CD14-positive monocyte (primary cell): ENCODE data around the gene SLIT1. TPM values are rescaled to one million over a fixed set of nuclear protein-coding genes. Genes with fewer than 3 reads are reported as not detected.
A peak's percentile ranks its signal among the peaks of the same experiment; 100 is the strongest.

Experiments
- DNase-seq, 3 donors: peaks; one replicate each; pipeline ENCODE4 v3.0.0-alpha.2; 2011 to 2022
- H2AFZ ChIP-seq: 2 replicates; pipeline ENCODE4 v1.6.0; 2012; ENCODE audit warnings: mild to moderate bottlenecking, low read depth, low read length, inconsistent platforms; ENCODE audit not compliant: insufficient read depth, poor library complexity, severe bottlenecking
- H3K27ac ChIP-seq, 2 donors: 1 replicate in 1 of 2; 2 replicates in 1 of 2; pipeline ENCODE4 v1.5.1; 2012 to 2013; ENCODE audit warnings: low read length in 2 of 2, control low read depth in 1 of 2, inconsistent platforms in 1 of 2, low read depth in 1 of 2, mild to moderate bottlenecking in 1 of 2
- H3K27me3 ChIP-seq, 2 donors: one replicate each; pipeline versions ENCODE4 v1.6.0 to v1.6.1; 2011 to 2013; ENCODE audit warnings: low read length in 2 of 2; ENCODE audit not compliant: control insufficient read depth in 2 of 2, insufficient read depth in 2 of 2
- H3K36me3 ChIP-seq, 2 donors: replicated peaks in 1 of 2; 1 replicate in 1 of 2; 2 replicates in 1 of 2; pipeline versions ENCODE4 v1.5.1 to v1.6.1; 2012 to 2013; ENCODE audit warnings: low read length in 2 of 2, control low read depth in 1 of 2, inconsistent platforms in 1 of 2, mild to moderate bottlenecking in 1 of 2; ENCODE audit not compliant: insufficient read depth in 2 of 2, control insufficient read depth in 1 of 2
- H3K4me1 ChIP-seq, 2 donors: 1 replicate in 1 of 2; 2 replicates in 1 of 2; pipeline versions ENCODE4 v1.5.1 to v1.6.1; 2012 to 2013; ENCODE audit warnings: low read length in 2 of 2, control low read depth in 1 of 2, inconsistent platforms in 1 of 2, mild to moderate bottlenecking in 1 of 2, moderate library complexity in 1 of 2; ENCODE audit not compliant: insufficient read depth in 2 of 2, control insufficient read depth in 1 of 2
- H3K4me2 ChIP-seq: replicated peaks from 2 replicates; pipeline ENCODE3; 2012; ENCODE audit warnings: low read length, moderate library complexity, mild to moderate bottlenecking; ENCODE audit not compliant: poor library complexity, severe bottlenecking; ENCODE audit errors: extremely low read depth
- H3K4me3 ChIP-seq, 3 experiments: fragments of 200-600 bp in 1 of 3; sonication (generic) in 1 of 3; replicated peaks in 1 of 3; 1 replicate in 2 of 3; 2 replicates in 1 of 3; pipeline ENCODE4 v1.5.1; 2011 to 2013; ENCODE audit warnings: low read length in 3 of 3, mild to moderate bottlenecking in 3 of 3, control low read depth in 2 of 3, low read depth in 2 of 3, inconsistent platforms in 1 of 3, moderate library complexity in 1 of 3
- H3K79me2 ChIP-seq: 2 replicates; pipeline ENCODE4 v1.6.0; 2012; ENCODE audit warnings: mild to moderate bottlenecking, control low read depth, inconsistent platforms, low read length, moderate library complexity; ENCODE audit not compliant: insufficient read depth
- H3K9ac ChIP-seq: 2 replicates; pipeline ENCODE4 v1.6.0; 2017; ENCODE audit warnings: low read length, mild to moderate bottlenecking; ENCODE audit not compliant: insufficient read depth, poor library complexity, severe bottlenecking
- H3K9me3 ChIP-seq, 2 donors: replicated peaks in 1 of 2; 1 replicate in 1 of 2; 2 replicates in 1 of 2; pipeline versions ENCODE4 v1.5.1 to v1.6.1; 2012 to 2013; ENCODE audit warnings: low read length in 2 of 2, control low read depth in 1 of 2; ENCODE audit not compliant: control insufficient read depth in 1 of 2, insufficient read depth in 1 of 2
- H4K20me1 ChIP-seq: 2 replicates; pipeline ENCODE4 v1.6.0; 2012; ENCODE audit warnings: mild to moderate bottlenecking, low read length, control low read depth, moderate library complexity; ENCODE audit not compliant: insufficient read depth
- H3K27ac Mint-ChIP-seq, 7 donors: one replicate each; pipeline ENCODE4 v1.8.0; 2020; ENCODE audit warnings: mild to moderate bottlenecking in 7 of 7, mixed read lengths in 7 of 7, moderate library complexity in 6 of 7, inconsistent platforms in 2 of 7
- H3K27me3 Mint-ChIP-seq, 3 donors: one replicate each; pipeline ENCODE4 v1.8.0; 2021 to 2022; ENCODE audit warnings: low read depth in 3 of 3, mild to moderate bottlenecking in 3 of 3, mixed read lengths in 3 of 3, moderate library complexity in 3 of 3, inconsistent platforms in 1 of 3
- H3K36me3 Mint-ChIP-seq, 2 donors: one replicate each; pipeline ENCODE4 v1.8.0; 2020; ENCODE audit warnings: mixed read lengths in 2 of 2, inconsistent platforms in 1 of 2, mild to moderate bottlenecking in 1 of 2
- H3K4me1 Mint-ChIP-seq: one replicate; pipeline ENCODE4 v1.8.0; 2020; ENCODE audit warnings: mild to moderate bottlenecking, mixed read lengths
- H3K4me3 Mint-ChIP-seq, 2 donors: one replicate each; pipeline ENCODE4 v1.8.0; 2020; ENCODE audit warnings: mild to moderate bottlenecking in 2 of 2, mixed read lengths in 2 of 2, moderate library complexity in 1 of 2
- H3K9me3 Mint-ChIP-seq, 7 donors: one replicate each; pipeline ENCODE4 v1.8.0; 2020 to 2022; ENCODE audit warnings: mixed read lengths in 7 of 7, mild to moderate bottlenecking in 6 of 7, moderate library complexity in 6 of 7, inconsistent platforms in 2 of 7
- CTCF ChIP-seq: fragments of 200-600 bp; IDR thresholded peaks from one replicate; pipeline ENCODE4 v1.8.0; 2022; ENCODE audit warnings: antibody characterized with exemption, mild to moderate bottlenecking
- WGBS: methylation state at CpG from one replicate; pipeline ENCODE4 v1.1.5; 2013; ENCODE audit warnings: missing lambda C conversion rate; ENCODE audit not compliant: insufficient coverage; 5-methylcytosine and 5-hydroxymethylcytosine counted together
- intact Hi-C, 2 donors: fragments of 100-400 bp; cut with micrococcal nuclease; formaldehyde crosslinking; loops; one replicate each; pipeline versions ENCODE4 v1.15.0 to v1.15.1; 2023
- polyA plus RNA-seq, 3 donors: library from polyadenylated mRNA; depleted of rRNA in 1 of 3; unstranded in 2 of 3; stranded (reverse) in 1 of 3; fragments of 300-500 nt in 2 of 3; fragments of >200 nt in 1 of 3; fragmentation: Illumina TruSeq in 2 of 3; gene quantifications; 1 replicate in 2 of 3; 2 replicates in 1 of 3; pipeline ENCODE4 v1.2.3, GENCODE V29; 2012 to 2021

The SLIT1 gene
- polyA plus RNA-seq, 3 donors = 0.05 to 0.81 (median 0.16) TPM

DNA sequence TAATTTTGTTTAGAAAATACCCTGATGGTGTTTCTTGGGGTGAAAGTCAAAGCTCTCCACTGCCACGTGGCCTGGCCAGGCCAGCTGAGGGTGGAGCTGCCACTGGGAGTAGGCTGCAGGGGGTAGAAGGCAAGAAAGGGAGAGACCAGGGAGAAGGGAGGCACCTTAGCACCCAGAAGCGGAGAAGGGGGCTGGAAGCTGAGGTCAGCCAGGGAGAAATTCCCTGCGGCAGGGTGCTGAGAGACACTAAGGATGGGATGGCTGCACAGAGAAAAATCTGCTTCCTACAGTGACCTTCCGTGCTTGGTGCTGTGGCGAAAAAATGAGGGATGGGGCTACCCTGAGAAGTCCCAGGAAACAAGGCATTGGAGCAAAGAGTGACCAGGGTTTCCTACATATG, 143.7 kb downstream of the SLIT1 start:
- DNase-seq = no peak
- H3K36me3 Mint-ChIP-seq = no peaks in the 10 kb centered on the region
- H3K9me3 Mint-ChIP-seq = peaks cover 0 to 5% (median 3%) of the 10 kb centered on the region in 7 donors
- Histone ChIP-seq H3K4me1 (peaks cover 11 to 13% of the 10 kb centered on the region in 2 donors), H2AFZ (no peak overlapping the region), H4K20me1 (no peaks in the 10 kb centered on the region), H3K4me2 (no peak overlapping the region), H3K4me3 (no peak overlapping the region), H3K27me3 (no peaks in the 10 kb centered on the region), H3K9me3 (peaks cover 0 to 2% of the 10 kb centered on the region in 2 donors), H3K79me2 (no peaks in the 10 kb centered on the region), H3K9ac (no peak overlapping the region), H3K27ac (no peak overlapping the region), H3K36me3 (no peaks in the 10 kb centered on the region)
- peaks cover 0 to 4% (median 1%) of the 10 kb centered on the region in 3 donors for H3K27me3 Mint-ChIP-seq
- intact Hi-C loops = no loop called here
- TF ChIP-seq CTCF = no peak
- peaks cover 15% of the 10 kb centered on the region for H3K4me1 Mint-ChIP-seq
- H3K27ac Mint-ChIP-seq = peak overlapping the region in 1 of 7 donors; percentile 30
- H3K4me3 Mint-ChIP-seq = no peak overlapping the region
- 94% methylated on average over 5 of the region's 5 CpGs for WGBS

DNA sequence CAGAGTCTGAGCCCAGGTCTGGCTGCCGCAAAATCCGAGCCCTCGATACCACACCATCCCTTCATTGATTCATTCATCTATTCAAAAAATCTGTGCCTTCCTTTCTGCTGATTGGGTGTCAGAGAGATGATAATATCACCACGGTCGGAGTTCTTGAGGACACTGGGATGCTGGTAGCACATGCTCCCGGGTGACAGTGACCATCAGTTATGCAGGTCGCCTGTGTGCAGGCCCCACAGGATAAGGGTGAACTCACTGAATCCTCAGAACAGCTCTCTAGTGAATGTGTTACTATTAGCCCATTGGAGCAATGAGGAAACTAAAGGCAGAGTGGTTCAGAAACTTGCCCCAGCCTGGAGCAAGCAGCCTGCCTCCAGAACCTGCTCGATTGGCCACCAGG, 145.1 kb downstream of the SLIT1 start:
- no peaks in the 10 kb centered on the region for H4K20me1 ChIP-seq
- Mint-ChIP-seq H3K4me3 (no peak overlapping the region), H3K9me3 (peaks cover 0 to 5% (median 3%) of the 10 kb centered on the region in 7 donors), H3K36me3 (no peaks in the 10 kb centered on the region), H3K27ac (no peak overlapping the region), H3K4me1 (peaks cover 20% of the 10 kb centered on the region), H3K27me3 (peaks cover 1 to 4% (median 2%) of the 10 kb centered on the region in 3 donors)
- no peaks in the 10 kb centered on the region for H3K79me2 ChIP-seq
- H3K4me3 ChIP-seq = no peak overlapping the region
- intact Hi-C loops = no loop called here
- DNase-seq = no peak
- H3K27ac ChIP-seq = no peak overlapping the region
- H3K27me3 ChIP-seq = no peaks in the 10 kb centered on the region
- TF ChIP-seq CTCF = no peak
- H2AFZ ChIP-seq = no peak overlapping the region
- H3K9ac ChIP-seq = no peak overlapping the region
- no peak overlapping the region for H3K4me2 ChIP-seq
- H3K36me3 ChIP-seq = no peaks in the 10 kb centered on the region
- 100% methylated on average over 1 of the region's 8 CpGs for WGBS
- peaks cover 0 to 2% of the 10 kb centered on the region in 2 donors for H3K9me3 ChIP-seq
- peaks cover 11 to 14% of the 10 kb centered on the region in 2 donors for H3K4me1 ChIP-seq
